Measurements from ENCODE around the gene MITD1. TPM values are rescaled to one million over a fixed set of nuclear protein-coding genes. Genes with fewer than 3 reads are reported as not detected.

Gene MITD1
- total RNA-seq, 1 experiment from 2014 or later: 55.6 TPM

- no peak overlapping the region for H3K27ac ChIP-seq (ENCODE audit: low read length)
- H3K4me3 ChIP-seq (ENCODE audit: low read length): no peak overlapping the region
- H3K4me2 ChIP-seq (ENCODE audit: low read depth, low read length, poor library complexity, severe bottlenecking): no peak overlapping the region
- no peaks in the 10 kb centered on the region for H3K36me3 ChIP-seq (ENCODE audit: insufficient read depth, low read length)
- no peak overlapping the region for H3K9ac ChIP-seq (ENCODE audit: low read length)
- H4K20me1 ChIP-seq (ENCODE audit: insufficient read depth, low read depth, low read length): no peaks in the 10 kb centered on the region
- no peak for DNase-seq
- no peaks in the 10 kb centered on the region for H3K27me3 ChIP-seq (ENCODE audit: low read length)
- H2AFZ ChIP-seq (ENCODE audit: low read length): no peak overlapping the region
- H3K9me2 ChIP-seq (replicated peaks; ENCODE audit: insufficient read depth, low read length): no peaks in the 10 kb centered on the region
- peaks cover 10% of the 10 kb centered on the region for H3K4me1 ChIP-seq (ENCODE audit: low read length)
- H3K9me3 ChIP-seq (ENCODE audit: low read length): no peaks in the 10 kb centered on the region; the same call in 1 of the 2 replicates
- H3K79me2 ChIP-seq (ENCODE audit: low read length): no peaks in the 10 kb centered on the region
Measured at GRCh38 chr2:99127981-99128380, 52.9 kb downstream of the MITD1 start.

Small RNAs within 50 kb of the gene (small RNA-seq; reads per million reads assigned to genes)
- gene AC092587.1: not detected

Other genes starting within 250 kb of the MITD1 start
- 1.0 and 2.5 TPM in 2 replicates for gene CRACDL, start 244.8 kb downstream of the MITD1 start, total RNA-seq (2014; rRNA removed; shearing (Covaris generic); ENCODE audit: low replicate concordance)
- gene C2orf15, start 39.4 kb downstream of the MITD1 start, total RNA-seq (2014; rRNA removed; shearing (Covaris generic); ENCODE audit: low replicate concordance): 1.4 and 2.0 TPM in 2 replicates
- gene TSGA10, start 26.1 kb downstream of the MITD1 start, total RNA-seq (2014; rRNA removed; shearing (Covaris generic); ENCODE audit: low replicate concordance): 9.9 and 12.7 TPM in 2 replicates
- gene LIPT1, start 26.1 kb downstream of the MITD1 start, total RNA-seq (2014; rRNA removed; shearing (Covaris generic); ENCODE audit: low replicate concordance): 22.0 and 42.0 TPM in 2 replicates
- 32.1 and 47.1 TPM in 2 replicates for gene MRPL30, start 126 bp upstream of the MITD1 start, total RNA-seq (2014; rRNA removed; shearing (Covaris generic); ENCODE audit: low replicate concordance)
- gene LYG2, start 74.6 kb upstream of the MITD1 start, total RNA-seq (2014; rRNA removed; shearing (Covaris generic); ENCODE audit: low replicate concordance): not detected in 2 replicates
- gene LYG1, start 120.1 kb upstream of the MITD1 start, total RNA-seq (2014; rRNA removed; shearing (Covaris generic); ENCODE audit: low replicate concordance): 2.4 and 2.7 TPM in 2 replicates
- gene TXNDC9, start 155.3 kb upstream of the MITD1 start, total RNA-seq (2014; rRNA removed; shearing (Covaris generic); ENCODE audit: low replicate concordance): 19.0 and 57.2 TPM in 2 replicates
- 20.5 and 35.5 TPM in 2 replicates for gene EIF5B, start 156.3 kb upstream of the MITD1 start, total RNA-seq (2014; rRNA removed; shearing (Covaris generic); ENCODE audit: low replicate concordance)

Measured in Karpas-422 (cell line).